GM15510 (cell line): ENCODE measurements around the gene NIN.

Experiments used
- POLR2A ChIP-seq: IDR thresholded peaks from 3 replicates; pipeline ENCODE4 v1.6.1; 2011; ENCODE audit warnings: borderline replicate concordance; ENCODE audit not compliant: insufficient read length; ENCODE audit errors: extremely low read depth

NIN gene

DNA sequence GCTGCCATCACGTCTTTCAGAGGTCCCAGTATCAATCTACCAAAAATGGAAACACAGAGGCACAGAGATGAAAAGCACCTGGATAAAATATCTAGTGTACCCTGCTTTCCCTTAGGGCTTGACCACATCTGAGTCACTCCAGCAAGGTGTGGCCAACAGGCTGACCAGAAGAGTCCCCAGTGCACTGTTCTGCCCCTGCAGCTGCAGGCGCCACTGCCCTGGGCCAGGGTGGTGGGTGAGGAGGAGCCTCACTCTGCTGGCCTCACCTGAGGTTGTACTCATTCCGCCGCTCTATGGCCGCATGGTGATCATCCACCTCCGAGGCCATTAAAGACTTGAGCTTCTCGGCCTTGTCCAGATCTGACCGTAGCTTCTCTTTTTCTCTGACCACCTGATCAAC is 60.4 kb downstream of the NIN start:
- TF ChIP-seq POLR2A: no peak

DNA sequence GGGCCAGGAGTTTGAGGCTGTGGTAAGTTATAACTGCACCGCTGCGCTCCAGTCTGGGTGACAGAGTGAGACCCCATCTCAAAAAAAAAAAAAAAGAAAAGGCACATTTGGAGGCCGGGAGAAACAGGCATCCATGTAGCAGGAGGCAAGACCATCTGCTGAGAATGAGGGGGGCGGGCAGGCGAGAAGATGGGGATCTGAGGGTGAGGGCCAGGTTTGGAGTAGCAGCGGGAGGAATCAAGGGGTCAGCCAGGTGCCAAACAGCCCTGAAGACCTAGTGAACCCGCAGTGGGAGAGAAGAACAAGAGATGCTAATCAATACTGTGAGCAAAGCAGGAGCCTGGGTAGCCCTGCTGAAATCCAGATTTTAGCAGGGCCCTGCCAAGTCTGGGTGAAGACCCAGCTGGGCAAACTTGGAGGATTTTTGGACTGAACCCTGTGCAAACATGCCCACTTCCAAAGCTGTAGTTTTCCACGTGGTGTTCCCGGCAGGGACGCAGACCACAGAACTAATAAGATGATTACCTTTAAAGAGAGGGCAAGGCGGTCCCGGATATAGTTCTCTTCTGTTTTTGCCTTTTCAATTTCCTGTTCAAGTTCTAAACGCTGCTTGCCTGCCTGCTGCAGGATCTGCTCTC is 61.0 kb downstream of the NIN start:
- TF ChIP-seq POLR2A: no peak

DNA sequence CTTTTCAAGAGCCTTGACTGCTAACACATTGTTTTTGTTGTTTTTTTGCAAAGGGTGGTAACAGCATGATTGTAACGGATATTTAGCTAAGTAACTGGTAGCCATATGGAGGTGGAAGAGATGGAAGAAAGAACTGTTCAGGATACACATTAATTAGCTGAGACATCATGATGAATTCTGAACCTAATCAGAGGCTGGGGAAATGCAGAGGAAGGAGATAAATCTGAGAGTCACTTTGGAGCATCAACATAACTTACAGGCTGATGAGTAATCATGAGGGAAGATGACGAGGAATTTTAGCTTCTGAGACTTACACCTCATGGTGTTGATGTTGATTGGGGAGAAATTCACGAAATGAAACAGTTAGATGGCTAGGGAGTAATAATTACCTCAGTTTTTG is 62.3 kb downstream of the NIN start:
- TF ChIP-seq POLR2A: no peak

DNA sequence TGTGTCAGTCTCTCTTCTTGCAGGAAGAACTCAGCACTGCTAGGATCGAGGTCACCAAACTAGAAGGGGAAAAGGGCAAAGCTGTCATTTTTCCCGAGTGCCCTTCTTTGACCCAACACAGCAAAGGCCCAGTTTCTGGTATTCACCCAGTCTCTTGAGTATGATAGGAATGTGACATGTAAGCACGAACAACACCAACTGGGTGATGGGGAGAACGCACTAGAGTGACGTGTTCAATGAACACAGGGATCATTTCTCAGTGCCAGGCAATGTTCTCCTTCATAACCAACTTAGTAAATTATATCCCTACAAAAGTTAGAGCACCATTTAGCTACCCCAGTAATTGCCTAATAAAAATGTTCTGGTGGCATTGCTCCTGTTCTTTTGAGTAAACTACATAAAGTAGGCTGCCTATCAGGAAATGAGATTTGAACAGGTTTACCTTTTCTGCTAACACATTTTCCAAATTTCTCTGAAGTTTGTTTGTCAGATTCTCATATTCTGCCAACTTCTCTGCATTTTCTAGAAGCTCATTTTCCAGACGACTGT is 64.5 kb downstream of the NIN start:
- no peak for TF ChIP-seq POLR2A

DNA sequence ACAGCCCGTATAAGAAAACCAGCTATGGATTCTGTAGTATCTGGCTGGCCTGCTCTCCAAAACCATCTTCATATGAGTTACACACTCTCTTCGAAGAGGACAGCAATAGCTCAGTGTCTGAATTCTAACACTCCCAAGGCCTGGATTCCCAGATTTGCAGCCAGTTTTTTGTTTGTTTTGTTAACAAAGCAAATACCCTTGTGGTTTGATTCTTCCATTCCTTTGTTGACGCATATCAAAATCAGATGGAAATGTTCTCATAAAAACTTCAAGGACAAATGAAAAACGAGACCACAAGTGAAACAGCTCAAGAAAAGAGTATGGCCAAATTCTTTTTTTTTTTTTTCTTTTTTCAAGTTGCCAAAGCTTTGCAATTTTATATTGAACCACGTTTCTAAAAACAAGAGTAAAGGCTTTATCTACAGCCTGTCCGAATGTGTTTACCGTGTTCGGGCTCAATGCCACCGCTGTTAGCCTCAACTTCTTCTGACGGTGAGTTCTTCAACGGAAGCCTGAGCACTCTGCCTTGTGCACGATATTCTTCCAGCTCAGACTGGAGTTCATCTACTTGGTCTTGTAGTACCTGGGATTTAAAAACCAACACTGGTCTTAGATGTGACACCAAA is 67.5 kb downstream of the NIN start:
- no peak for TF ChIP-seq POLR2A

DNA sequence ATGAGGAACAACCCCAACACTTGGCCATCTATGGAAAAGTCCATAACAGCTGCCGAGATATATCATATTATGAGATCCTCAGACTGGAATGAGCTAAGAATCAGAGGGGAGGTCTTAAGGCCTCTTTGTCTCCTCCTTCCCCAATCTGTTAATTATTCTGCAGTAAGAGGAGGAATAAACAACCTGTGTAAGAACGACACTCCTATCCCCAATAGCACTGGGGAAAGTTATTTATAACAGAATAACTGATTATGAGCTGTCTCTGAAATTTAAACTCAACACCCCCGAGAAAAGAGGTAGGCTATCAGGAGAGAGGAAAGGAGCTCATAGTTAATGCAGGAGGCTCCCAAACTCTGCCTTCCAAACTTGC is 68.0 kb downstream of the NIN start:
- TF ChIP-seq POLR2A: no peak

DNA sequence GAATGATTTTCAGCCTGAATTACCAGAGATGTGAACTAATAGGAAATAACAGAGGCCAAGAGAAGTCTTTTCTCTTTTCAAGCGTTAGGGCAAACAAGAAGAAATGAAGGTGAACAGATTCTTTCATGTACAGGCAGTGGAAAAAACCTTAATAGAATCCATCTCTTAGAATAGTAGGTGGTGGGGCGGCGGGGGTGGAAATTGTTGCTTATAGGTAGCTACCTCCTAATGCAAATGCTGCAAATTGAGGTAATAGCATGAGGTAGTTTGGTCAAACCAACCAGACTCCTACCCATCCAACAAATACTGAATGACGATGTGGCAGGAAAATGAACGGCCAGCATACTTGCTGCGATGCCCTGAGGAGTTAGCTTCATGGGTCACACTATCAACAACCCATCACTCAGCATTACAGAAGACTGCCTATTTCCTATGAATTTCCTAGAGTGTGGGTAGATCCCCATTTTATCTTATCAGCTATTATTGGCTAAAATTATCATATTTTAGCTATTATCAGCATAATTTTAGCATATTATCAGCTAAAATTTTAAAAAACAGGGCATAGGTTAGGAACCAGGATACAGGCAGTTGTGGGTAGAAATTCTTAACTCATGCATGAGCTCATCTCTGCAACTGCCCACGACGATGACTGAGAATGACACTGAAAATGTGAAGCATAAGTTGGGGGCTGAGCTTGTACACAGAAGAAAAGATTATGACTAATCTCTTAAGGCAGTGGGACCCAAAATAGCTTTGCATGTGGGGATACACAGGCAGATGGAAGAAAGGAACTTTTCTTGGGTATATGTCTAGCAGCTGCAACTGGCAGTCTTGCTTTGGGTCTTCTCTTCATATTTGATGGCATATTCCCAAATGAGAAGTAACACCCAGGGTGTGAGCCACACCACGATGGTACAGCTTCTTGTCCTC is 68.7 kb downstream of the NIN start:
- no peak for TF ChIP-seq POLR2A

DNA sequence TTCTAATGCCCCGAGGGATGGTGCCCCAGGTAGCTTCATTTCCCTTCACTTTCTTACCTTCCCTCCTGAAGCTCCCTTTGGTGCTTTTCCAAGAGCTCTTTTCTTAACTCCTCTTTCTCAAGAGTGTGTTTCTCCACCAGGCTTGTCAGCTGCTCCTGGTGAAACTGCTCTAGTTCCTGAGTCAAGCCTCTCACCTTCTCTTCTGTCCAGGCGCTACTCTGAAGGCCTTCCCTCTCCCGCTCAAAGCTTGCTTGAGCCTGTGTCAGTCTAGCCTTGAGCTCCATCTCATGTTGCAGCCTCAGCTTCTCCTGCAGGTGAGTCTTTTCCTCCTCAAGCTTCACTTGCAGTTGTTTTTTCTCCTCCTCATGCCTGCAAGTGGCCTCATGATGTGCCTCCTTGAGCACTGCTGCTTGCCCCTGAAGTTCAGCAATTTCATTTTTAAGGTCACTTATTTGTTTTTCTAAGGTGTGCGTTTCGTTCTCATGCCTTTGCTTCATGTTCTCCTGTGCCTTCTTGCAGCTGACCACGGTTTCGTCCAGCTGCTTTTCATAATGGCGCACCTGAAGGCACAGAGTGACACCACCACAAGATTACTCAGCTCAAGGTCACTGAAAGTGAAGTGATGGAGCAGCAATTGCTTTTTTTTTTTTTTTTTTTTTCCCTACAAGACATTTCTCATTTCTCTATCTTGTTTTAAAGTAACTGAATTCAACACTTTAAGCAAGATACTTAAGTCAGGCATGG is 71.0 kb downstream of the NIN start:
- no peak for TF ChIP-seq POLR2A

DNA sequence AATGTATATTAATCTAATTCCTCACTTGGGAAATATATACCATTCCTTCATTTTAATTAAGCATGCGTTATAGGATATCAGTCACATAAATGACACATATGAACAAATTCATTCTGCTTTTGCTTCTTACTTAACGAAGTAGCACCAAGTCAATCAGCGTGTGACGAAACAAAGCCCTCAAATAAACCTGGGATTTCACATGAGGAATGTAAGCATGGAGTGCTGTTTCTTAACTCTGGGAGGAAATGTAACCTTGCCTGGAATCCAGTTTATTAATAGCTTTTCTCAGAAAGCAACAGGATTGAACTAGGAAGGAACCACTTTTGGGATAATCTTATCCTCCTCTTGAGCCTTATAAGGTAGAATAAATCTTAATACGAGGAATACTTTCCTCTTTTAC is 72.0 kb downstream of the NIN start:
- no peak for TF ChIP-seq POLR2A

DNA sequence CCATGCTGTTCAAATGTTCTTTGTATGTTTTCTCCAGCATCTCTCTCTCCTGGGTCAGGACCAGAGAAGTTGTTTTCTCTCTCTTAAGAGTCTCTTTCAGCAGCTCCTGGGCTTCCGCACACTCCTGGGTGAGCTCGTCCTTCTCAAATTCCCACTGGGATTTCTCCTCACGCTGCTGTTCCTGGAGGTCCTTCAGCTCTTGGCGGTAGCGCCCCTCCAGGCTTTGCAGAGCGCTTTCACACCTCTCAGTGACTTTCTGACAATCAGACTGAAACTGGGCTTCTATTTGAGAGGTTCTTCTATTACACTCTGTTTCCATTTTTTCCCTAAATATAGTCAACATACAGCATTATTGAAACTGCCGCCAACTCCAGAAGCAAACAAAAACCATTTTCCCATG is 72.7 kb downstream of the NIN start:
- no peak for TF ChIP-seq POLR2A

DNA sequence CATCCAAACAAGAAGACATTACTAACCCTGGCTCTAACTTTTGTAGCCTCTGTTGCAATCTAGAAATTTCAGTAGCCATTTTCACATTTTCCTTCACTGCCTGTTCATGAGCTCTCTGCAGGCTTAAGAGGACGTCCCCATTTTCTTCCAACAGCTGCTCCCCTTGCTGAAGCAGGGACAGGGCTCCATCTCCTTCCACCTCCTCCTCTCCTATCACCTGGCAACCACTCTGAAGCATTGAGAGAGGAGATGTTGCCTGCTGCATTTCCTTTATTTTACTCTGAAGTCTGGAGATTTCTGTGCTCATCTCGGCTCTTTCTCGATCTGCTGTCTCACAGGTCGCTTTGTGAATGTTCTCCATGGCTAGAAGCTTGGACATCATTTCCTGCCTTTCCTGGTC is 73.3 kb downstream of the NIN start:
- no peak for TF ChIP-seq POLR2A

DNA sequence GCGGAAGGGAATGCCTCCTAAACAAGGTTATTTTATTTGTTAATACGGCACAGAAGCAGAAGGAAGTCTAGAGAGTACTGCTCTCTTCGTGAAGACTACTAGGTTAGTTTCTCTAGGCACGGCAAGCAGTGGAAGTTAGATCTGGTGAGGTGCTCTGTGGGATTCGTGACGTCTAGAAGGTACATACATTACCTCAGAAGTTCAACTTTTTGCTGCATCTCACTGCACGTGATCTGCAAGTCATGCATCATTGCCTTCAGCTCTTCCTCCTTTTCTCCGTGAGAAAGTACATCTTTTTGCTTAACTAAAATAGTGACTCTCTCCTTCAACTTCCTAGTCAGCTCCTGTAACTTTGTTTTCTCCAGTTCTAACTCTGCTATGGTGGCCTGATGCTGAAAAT is 74.7 kb downstream of the NIN start:
- no peak for TF ChIP-seq POLR2A

DNA sequence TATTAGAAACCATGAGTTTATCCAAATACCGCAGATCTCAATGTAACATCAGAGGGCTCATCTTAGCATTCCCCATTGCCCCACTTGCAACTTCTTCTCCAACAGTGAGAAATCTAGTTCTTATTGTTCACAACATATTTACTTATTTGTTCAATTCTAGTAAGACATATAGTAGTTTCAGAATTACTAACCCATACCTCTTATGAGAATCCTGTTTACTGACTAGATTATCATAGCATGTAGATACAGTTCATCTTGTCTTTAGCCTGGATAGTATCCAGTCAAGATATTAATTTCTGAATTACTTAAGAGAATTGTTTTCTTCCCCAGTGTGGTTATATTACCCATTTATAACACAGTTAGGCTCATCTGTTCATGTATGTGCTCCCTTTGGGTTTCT is 80.6 kb downstream of the NIN start:
- no peak for TF ChIP-seq POLR2A

DNA sequence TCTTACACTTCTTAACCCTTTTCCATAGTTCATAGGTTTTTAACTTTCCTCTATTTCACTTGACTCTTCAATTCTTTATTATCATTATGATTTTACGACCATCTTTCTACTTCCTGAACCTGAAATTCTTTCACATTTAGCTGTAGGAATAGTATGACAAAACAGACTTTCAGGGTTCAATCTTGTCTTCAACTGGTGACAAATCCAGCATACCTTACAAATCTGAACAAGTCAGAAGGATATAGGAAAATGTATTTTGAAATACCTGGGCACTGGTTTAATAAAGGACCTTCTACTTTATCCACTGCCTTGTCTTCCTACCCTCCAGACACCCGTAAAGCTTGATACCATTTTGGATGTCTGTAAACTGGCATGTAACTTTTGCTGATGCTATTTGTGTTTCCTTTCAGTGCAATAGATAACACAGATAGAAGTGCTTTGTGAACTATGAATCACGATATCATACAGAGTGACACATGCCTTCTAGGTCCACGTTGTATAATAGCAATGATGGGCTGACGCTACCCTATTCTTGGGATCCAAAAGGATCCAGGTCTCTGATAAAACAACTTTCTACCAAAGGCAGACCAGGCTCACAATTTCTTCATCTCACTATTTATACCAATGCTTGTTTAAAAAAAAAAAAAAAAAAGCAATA is 85.4 kb downstream of the NIN start:
- TF ChIP-seq POLR2A: no peak
